ENCODE measurements around the gene HIF1A. TPM values are rescaled to one million over a fixed set of nuclear protein-coding genes. Genes with fewer than 3 reads are reported as not detected.

Gene HIF1A
- total and polyA plus RNA-seq, 2 experiments from 2014 or later: 113 to 242 TPM

- Mint-ChIP-seq H3K27ac (0 out of 2 replicates have a peak overlapping the region, but pooled peaks have one; percentile 18), H3K36me3 (ENCODE audit: low read depth) (peaks cover 9% of the 10 kb centered on the region; the same call in 2 of the 3 replicates), H3K27me3 (ENCODE audit: insufficient read depth, low read depth, poor library complexity) (peaks cover 13% of the 10 kb centered on the region), H3K4me3 (no peak overlapping the region; the same call in 2 of the 3 replicates), H3K4me1 (peaks cover 51% of the 10 kb centered on the region), H3K9me3 (peaks cover 3% of the 10 kb centered on the region; the same call in 1 of the 3 replicates)
- no peak for TF ChIP-seq JUNB (IDR thresholded peaks at IDR 0.05; ENCODE audit: unreplicated experiment)
- TF ChIP-seq NANOG (IDR thresholded peaks at IDR 0.05; ENCODE audit: borderline replicate concordance): no peak
- no peak for TF ChIP-seq CTCF (conservative IDR thresholded peaks at IDR 0.05; ENCODE audit: low read depth in 2 of 2)
- TF ChIP-seq CREB1 (CRISPR knock-in tag; IDR thresholded peaks at IDR 0.05; ENCODE audit: low read depth): no peak
- no peak for TF ChIP-seq REST (IDR thresholded peaks at IDR 0.05; ENCODE audit: unreplicated experiment)
- no peak for TF ChIP-seq POLR2AphosphoS5 (IDR thresholded peaks at IDR 0.05; ENCODE audit: low read depth)
- TF ChIP-seq EZH2 (IDR thresholded peaks at IDR 0.05; ENCODE audit: low read depth, unreplicated experiment): no peak
- no peak for TF ChIP-seq ZNF462 (CRISPR knock-in tag; IDR thresholded peaks at IDR 0.05)
- TF ChIP-seq EZH2phosphoT487 (IDR thresholded peaks at IDR 0.05; ENCODE audit: unreplicated experiment): no peak
- no peak for TF ChIP-seq ZNF331 (CRISPR knock-in tag; IDR thresholded peaks at IDR 0.05; ENCODE audit: low read depth)
- TF ChIP-seq ETS1 (IDR thresholded peaks at IDR 0.05): no peak
- TF ChIP-seq STAT1 (IDR thresholded peaks at IDR 0.05; ENCODE audit: unreplicated experiment): no peak
- no peak for TF ChIP-seq ZNF114 (CRISPR knock-in tag; IDR thresholded peaks at IDR 0.05)
- Histone ChIP-seq H3K4me2 (no peak overlapping the region), H3K27ac (ENCODE audit: low read depth) (peak overlapping the region; percentile 59; the same call in 1 of the 2 replicates), H2AFZ (no peak overlapping the region), H3K36me3 (ENCODE audit: insufficient read depth) (peaks cover 9% of the 10 kb centered on the region), H4K20me1 (replicated peaks; ENCODE audit: insufficient read depth) (0 out of 2 replicates have a peak, but pooled peaks cover 3% of the 10 kb centered on the region), H3K9me2 (ENCODE audit: insufficient read depth) (peaks cover 6% of the 10 kb centered on the region; the same call in 1 of the 2 replicates), H3K4me1 (ENCODE audit: insufficient read depth) (peaks cover 22% of the 10 kb centered on the region), H3K27me3 (ENCODE audit: insufficient read depth) (no peaks in the 10 kb centered on the region), H3F3A (replicated peaks; ENCODE audit: low read depth) (no peaks in the 10 kb centered on the region), H3K4me3 (no peak overlapping the region), H3K79me2 (replicated peaks; ENCODE audit: insufficient read depth) (no peaks in the 10 kb centered on the region)
- DNase-seq (ENCODE audit: low spot score): no peak
- no peak for ATAC-seq
These were observed 57.3 kb downstream of the HIF1A start for GRCh38 chr14:61752626-61753025.
